GM13976 (cell line): ENCODE data around the gene FSD2.

ENCODE experiments used
- DNase-seq: peaks from one replicate; pipeline ENCODE4 v3.0.0; 2012; ENCODE audit warnings: low spot score
- in situ Hi-C: fragments of 300-500 bp; cut with MboI; formaldehyde crosslinking; loops from one replicate; pipeline ENCODE4 v1.12.0; 2022; ENCODE audit warnings: low sequenced_read_pairs, mixed read lengths, inconsistent platforms; ENCODE audit not compliant: unreplicated experiment
- TF ChIP-seq, protein P1 (sequence below): IDR thresholded peaks from 2 replicates; pipeline ENCODE4 v1.5.1; 2012; ENCODE audit warnings: borderline replicate concordance, mild to moderate bottlenecking; ENCODE audit not compliant: insufficient read depth; ENCODE audit errors: extremely low read depth, missing control alignments, control extremely low read depth

The FSD2 gene

DNA sequence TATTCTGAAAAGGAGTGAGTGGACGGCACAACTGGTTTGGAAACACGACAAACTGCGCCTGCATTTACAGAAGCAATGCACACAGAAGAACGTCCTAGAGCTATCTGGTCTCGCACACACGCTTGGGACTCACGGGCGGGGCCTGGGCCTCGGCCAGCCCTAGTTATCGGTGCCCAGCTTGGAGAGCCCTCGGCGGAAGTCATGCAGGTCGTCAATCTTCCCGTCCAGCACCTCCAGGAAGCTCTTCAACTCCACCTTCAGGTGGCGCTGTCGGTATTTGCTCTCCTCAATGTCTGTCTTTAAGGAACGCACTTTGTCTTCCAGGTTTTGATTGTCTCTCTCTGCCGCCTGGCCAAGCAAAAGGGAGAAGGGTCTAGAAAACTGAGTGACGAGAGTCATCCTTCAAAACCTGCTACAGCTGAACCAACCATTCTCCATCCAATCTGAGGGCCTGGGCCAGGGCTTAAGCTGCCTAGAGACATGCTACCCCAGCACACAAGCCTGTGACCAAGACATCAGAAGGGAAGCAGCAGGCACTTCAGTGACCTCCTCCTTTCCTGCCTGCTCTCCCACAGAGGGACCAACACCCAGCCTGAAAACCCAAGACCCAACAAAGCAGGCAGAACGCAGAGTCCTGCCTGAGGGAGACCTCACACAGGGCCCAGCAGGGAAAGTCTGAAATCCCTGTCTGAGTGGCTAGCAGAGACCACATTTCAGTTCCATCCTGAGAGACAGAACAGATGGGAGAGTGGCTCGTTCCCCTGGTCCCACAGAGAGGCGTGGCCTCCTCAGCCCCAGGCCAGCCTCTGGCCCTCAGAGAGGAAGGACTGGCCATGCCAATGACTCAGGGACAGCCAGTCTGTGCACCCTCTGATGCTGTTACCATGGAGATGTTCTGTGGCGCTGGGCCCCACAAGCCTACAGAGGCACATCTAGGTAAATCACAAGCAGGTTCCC lies 44.0 kb upstream of the FSD2 start:
- TF ChIP-seq, protein P1, sequence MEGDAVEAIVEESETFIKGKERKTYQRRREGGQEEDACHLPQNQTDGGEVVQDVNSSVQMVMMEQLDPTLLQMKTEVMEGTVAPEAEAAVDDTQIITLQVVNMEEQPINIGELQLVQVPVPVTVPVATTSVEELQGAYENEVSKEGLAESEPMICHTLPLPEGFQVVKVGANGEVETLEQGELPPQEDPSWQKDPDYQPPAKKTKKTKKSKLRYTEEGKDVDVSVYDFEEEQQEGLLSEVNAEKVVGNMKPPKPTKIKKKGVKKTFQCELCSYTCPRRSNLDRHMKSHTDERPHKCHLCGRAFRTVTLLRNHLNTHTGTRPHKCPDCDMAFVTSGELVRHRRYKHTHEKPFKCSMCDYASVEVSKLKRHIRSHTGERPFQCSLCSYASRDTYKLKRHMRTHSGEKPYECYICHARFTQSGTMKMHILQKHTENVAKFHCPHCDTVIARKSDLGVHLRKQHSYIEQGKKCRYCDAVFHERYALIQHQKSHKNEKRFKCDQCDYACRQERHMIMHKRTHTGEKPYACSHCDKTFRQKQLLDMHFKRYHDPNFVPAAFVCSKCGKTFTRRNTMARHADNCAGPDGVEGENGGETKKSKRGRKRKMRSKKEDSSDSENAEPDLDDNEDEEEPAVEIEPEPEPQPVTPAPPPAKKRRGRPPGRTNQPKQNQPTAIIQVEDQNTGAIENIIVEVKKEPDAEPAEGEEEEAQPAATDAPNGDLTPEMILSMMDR, result peak; percentile 34
- DNase-seq, result peak; percentile 81
- in situ Hi-C loops, result no loop called here

- TF ChIP-seq, protein P1, result no peak
- in situ Hi-C loops, result no loop called here
- DNase-seq, result no peak
Measured at GRCh38 chr15:82848241-82848993, 42.5 kb upstream of the FSD2 start.

DNA sequence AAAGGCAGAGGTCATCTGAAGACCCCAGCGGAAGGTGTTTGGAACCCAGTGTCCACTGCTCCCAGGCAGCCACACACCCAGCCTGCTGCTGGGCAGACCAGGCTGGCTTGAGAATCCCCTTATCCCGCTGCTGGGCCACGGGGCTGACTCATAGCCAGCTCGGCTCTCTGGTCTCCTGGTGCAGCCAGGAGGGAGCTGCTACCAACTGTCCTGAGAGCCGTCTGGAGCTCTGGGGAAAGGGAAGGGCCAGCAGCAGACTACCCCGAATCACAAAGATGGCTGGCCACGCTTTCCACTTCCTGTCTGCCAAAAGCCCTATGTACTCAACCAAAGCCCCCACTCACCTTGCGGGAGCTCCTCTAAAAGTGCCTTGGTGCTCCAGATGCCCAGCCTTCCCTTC lies 41.8 kb upstream of the FSD2 start:
- in situ Hi-C loops, result no loop called here
- no peak for DNase-seq
- TF ChIP-seq, protein P1, result no peak

- TF ChIP-seq, protein P1, result no peak
- in situ Hi-C loops, result no loop called here
- DNase-seq, result no peak
Measured at GRCh38 chr15:82846621-82847020, 40.8 kb upstream of the FSD2 start.

GRCh38 chr15:82845686-82846085 lies 39.8 kb upstream of the FSD2 start:
- in situ Hi-C loops, result no loop called here
- TF ChIP-seq, protein P1, result no peak

DNA sequence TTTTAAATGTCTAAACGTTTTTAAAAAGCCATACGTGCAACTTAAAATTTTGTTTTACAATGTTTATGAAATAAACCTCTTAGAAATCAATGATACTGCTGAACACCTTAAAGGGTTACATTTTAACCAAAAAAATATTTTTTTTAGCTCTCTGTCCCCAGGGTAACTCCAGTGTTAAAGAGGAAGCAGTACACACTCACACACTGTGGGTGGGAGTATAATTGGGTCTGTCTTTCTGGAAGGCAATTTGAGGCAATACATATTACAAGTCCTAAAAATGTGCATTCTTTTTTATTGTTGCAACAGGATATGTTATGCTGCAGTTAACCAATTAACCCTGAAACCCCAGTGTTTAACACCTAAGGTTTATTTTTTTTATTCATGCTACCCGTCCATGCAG lies 37.7 kb upstream of the FSD2 start:
- in situ Hi-C loops, result no loop called here
- TF ChIP-seq, protein P1, result no peak
- no peak for DNase-seq

More at GRCh38 chr15:82845686-82846085, 39.8 kb upstream of the FSD2 start:
- DNase-seq, result no peak
